CD4-positive, CD25-positive, alpha-beta regulatory T cell (primary cell): ENCODE data around the gene PPARGC1A. TPM values are rescaled to one million over a fixed set of nuclear protein-coding genes. Genes with fewer than 3 reads are reported as not detected.

Experiments used
- ATAC-seq, 2 donors: fragments of 150-1000 bp; cut with Tn5 transposase; one replicate each; pipeline ENCODE4 v1.10.0; 2021; ENCODE audit warnings: low read depth in 2 of 2, moderate number of reproducible peaks in 2 of 2, moderate library complexity in 1 of 2
- DNase-seq, 3 donors: peaks; one replicate each; pipeline versions ENCODE4 v3.0.0 to v3.0.0-alpha.2; 2012 to 2022; ENCODE audit warnings: mixed read lengths in 1 of 3
- H3K27ac ChIP-seq: one replicate; pipeline ENCODE4 v1.7.0; 2013; ENCODE audit warnings: mild to moderate bottlenecking, low read length; ENCODE audit not compliant: insufficient read depth, poor library complexity, severe bottlenecking
- H3K27me3 ChIP-seq: one replicate; pipeline ENCODE4 v1.7.0; 2013; ENCODE audit warnings: low read length; ENCODE audit not compliant: control insufficient read depth, insufficient read depth
- H3K36me3 ChIP-seq: one replicate; pipeline ENCODE4 v1.7.0; 2013; ENCODE audit warnings: mild to moderate bottlenecking, low read length, moderate library complexity; ENCODE audit not compliant: control insufficient read depth, insufficient read depth
- H3K4me1 ChIP-seq: 2 replicates; pipeline ENCODE4 v1.7.0; 2013; ENCODE audit warnings: mild to moderate bottlenecking, low read length; ENCODE audit not compliant: insufficient read depth, control insufficient read depth, poor library complexity, severe bottlenecking
- H3K4me3 ChIP-seq: one replicate; pipeline ENCODE4 v1.7.0; 2013; ENCODE audit warnings: low read depth, mild to moderate bottlenecking, low read length, moderate library complexity
- H3K9me3 ChIP-seq, 2 experiments: 1 replicate in 1 of 2; 2 replicates in 1 of 2; pipeline ENCODE4 v1.7.0; 2013; ENCODE audit warnings: low read length in 2 of 2, mild to moderate bottlenecking in 1 of 2, moderate library complexity in 1 of 2; ENCODE audit not compliant: control insufficient read depth in 2 of 2
- H3K27ac Mint-ChIP-seq, 3 donors: one replicate each; pipeline ENCODE4 v1.8.0; 2020 to 2022; ENCODE audit warnings: mild to moderate bottlenecking in 3 of 3, mixed read lengths in 3 of 3, moderate library complexity in 2 of 3
- H3K27me3 Mint-ChIP-seq: one replicate; pipeline ENCODE4 v1.8.0; 2022; ENCODE audit warnings: mild to moderate bottlenecking, mixed read lengths
- H3K36me3 Mint-ChIP-seq: one replicate; pipeline ENCODE4 v1.8.0; 2020; ENCODE audit warnings: mixed read lengths
- H3K4me1 Mint-ChIP-seq, 4 donors: one replicate each; pipeline ENCODE4 v1.8.0; 2020 to 2022; ENCODE audit warnings: mixed read lengths in 4 of 4, mild to moderate bottlenecking in 1 of 4
- H3K4me3 Mint-ChIP-seq, 4 donors: one replicate each; pipeline ENCODE4 v1.8.0; 2020 to 2022; ENCODE audit warnings: mild to moderate bottlenecking in 4 of 4, mixed read lengths in 4 of 4, moderate library complexity in 3 of 4
- H3K9me3 Mint-ChIP-seq, 7 donors: one replicate each; pipeline ENCODE4 v1.8.0; 2020 to 2022; ENCODE audit warnings: mixed read lengths in 7 of 7, mild to moderate bottlenecking in 3 of 7, moderate library complexity in 2 of 7
- polyA plus RNA-seq, 4 donors: library from polyadenylated mRNA; unstranded; fragments of 300-500 nt; fragmentation: Illumina TruSeq; gene quantifications; one replicate each; pipeline ENCODE4 v1.2.3, GENCODE V29; 2021
- total RNA-seq: library from RNA; stranded (reverse); gene quantifications from one replicate; pipeline ENCODE4 v1.2.3, GENCODE V29; 2022

PPARGC1A gene
- total and polyA plus RNA-seq, 5 donors from 2014 or later: not detected

DNA sequence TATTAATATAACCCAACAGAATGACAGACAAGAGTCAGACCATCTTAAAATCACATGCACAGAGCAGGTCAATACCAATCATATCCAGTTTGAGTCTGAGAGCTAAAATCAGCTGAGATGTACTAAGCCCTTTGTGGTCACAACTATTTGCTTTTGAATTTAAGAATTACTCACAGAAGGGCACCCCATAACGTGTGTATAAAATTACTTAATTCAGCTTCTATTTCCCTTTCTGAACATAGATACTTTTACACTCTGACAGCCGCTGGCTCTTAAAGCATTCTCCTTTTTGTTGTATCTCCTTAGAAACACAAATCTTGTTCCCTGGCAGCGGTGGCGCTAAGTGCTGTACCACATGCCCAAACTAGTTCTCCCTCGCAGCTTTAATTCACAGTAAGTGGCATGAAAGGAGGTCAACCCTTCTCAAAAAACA lies 14.8 kb upstream of the PPARGC1A start:
- Histone ChIP-seq H3K36me3 (no peaks in the 10 kb centered on the region), H3K27me3 (no peaks in the 10 kb centered on the region), H3K4me1 (no peaks in the 10 kb centered on the region), H3K4me3 (no peak overlapping the region), H3K27ac (no peak overlapping the region), H3K9me3 (no peaks in the 10 kb centered on the region)
- Mint-ChIP-seq H3K9me3 (peaks cover 0 to 7% (median 1%) of the 10 kb centered on the region in 7 donors), H3K27ac (no peak overlapping the region), H3K36me3 (no peaks in the 10 kb centered on the region), H3K4me3 (no peak overlapping the region), H3K27me3 (no peaks in the 10 kb centered on the region), H3K4me1 (peaks cover 0 to 1% (median 0%) of the 10 kb centered on the region in 4 donors)
- ATAC-seq: no peak
- DNase-seq: no peak

DNA sequence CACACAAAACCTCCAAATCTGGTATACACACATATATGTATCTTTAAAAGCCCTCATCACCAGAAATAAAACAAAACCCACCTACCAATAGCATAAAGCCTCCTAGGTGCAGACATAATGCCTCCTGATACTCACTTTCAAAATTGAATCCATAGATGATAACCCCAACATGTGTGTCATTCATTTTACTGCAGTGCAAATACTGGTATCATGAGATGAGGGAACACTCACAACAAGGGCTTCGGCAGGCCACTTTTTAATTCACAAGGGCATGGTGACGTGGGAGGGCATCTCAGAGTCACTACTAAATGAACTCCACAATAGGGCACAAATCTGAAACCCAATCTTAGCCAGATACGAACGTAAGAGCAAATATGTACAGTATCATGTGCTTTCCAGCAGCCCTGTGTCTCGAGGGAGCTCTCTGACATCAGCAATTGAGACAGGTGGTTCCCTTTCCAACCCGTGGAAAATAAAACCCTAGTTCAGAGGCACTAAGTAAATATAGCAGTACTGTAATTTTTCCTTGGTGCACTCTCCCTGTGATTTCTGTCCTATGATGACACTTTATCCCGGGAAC lies 14.1 kb upstream of the PPARGC1A start:
- ATAC-seq (no peak), DNase-seq (no peak)
- no peaks in the 10 kb centered on the region for H3K9me3 ChIP-seq
- Mint-ChIP-seq H3K4me3 (no peak overlapping the region), H3K36me3 (no peaks in the 10 kb centered on the region), H3K27me3 (no peaks in the 10 kb centered on the region), H3K4me1 (peaks cover 0 to 1% (median 0%) of the 10 kb centered on the region in 4 donors), H3K9me3 (peaks cover 0 to 7% (median 3%) of the 10 kb centered on the region in 7 donors), H3K27ac (no peak overlapping the region)
- no peaks in the 10 kb centered on the region for H3K4me1 ChIP-seq
- H3K36me3 ChIP-seq: no peaks in the 10 kb centered on the region
- H3K27ac ChIP-seq: no peak overlapping the region
- no peaks in the 10 kb centered on the region for H3K27me3 ChIP-seq
- H3K4me3 ChIP-seq: no peak overlapping the region

DNA sequence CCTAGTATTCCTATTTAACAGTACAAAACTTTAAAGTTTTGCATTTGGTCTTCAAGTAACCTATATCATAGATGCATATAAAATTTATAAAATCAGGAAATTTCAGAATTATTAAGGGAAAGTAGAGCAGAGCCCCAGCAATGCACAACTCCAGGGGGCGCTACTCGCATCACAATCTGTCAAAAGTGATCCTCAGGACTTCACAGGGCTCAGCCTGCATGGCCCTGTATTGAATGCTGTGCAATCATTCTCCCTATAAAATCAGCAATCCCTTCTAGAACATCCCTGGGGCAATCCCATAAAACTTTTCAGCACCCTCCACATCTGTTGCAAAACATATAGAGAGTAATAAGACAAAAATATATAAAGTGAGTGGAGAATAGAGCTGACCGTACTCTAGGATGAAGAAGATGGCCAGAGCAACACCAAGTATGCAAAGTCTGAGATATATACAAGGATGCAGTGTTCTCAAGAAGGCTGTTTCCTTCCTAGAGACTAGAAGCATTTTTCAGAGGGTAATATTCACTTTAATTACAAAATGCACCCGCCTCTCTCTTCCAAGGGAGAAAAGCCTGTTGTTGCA lies 12.5 kb upstream of the PPARGC1A start:
- H3K27me3 ChIP-seq: no peaks in the 10 kb centered on the region
- H3K27ac ChIP-seq: no peak overlapping the region
- Mint-ChIP-seq H3K36me3 (no peaks in the 10 kb centered on the region), H3K4me3 (no peak overlapping the region), H3K27ac (no peak overlapping the region), H3K27me3 (no peaks in the 10 kb centered on the region), H3K4me1 (peaks cover 0 to 1% (median 0%) of the 10 kb centered on the region in 4 donors), H3K9me3 (peaks cover 0 to 7% (median 3%) of the 10 kb centered on the region in 7 donors)
- H3K4me1 ChIP-seq: no peaks in the 10 kb centered on the region
- no peak for ATAC-seq
- DNase-seq: no peak
- no peak overlapping the region for H3K4me3 ChIP-seq
- no peaks in the 10 kb centered on the region for H3K9me3 ChIP-seq
- no peaks in the 10 kb centered on the region for H3K36me3 ChIP-seq

DNA sequence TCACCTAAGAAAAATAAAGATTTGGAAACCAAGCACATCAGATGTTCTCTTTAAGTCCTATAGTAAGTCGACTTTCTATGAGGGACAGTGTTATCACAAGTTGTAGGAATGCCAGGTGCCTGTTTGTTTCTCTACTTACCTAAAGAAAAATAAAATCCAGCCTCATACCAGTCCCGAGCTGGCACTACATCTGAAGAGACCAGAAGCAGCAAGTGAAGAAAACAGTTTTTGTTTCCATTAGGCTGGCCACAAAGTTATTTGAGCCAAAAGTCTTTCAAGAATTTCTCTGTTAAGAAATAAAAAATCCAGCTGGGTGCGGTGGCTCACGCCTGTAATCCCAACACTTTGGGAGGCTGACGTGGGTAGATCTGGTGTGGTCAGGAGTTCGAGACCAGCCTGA lies 10.8 kb upstream of the PPARGC1A start:
- ATAC-seq: no peak
- H3K27ac Mint-ChIP-seq: no peak overlapping the region
- no peaks in the 10 kb centered on the region for H3K4me1 Mint-ChIP-seq
- no peak for DNase-seq
- no peaks in the 10 kb centered on the region for H3K27me3 Mint-ChIP-seq
- Histone ChIP-seq H3K4me3 (no peak overlapping the region), H3K27me3 (no peaks in the 10 kb centered on the region), H3K36me3 (no peaks in the 10 kb centered on the region), H3K4me1 (no peaks in the 10 kb centered on the region), H3K9me3 (no peaks in the 10 kb centered on the region), H3K27ac (no peak overlapping the region)
- H3K36me3 Mint-ChIP-seq: no peaks in the 10 kb centered on the region
- peaks cover 0 to 5% (median 1%) of the 10 kb centered on the region in 7 donors for H3K9me3 Mint-ChIP-seq
- no peak overlapping the region for H3K4me3 Mint-ChIP-seq

DNA sequence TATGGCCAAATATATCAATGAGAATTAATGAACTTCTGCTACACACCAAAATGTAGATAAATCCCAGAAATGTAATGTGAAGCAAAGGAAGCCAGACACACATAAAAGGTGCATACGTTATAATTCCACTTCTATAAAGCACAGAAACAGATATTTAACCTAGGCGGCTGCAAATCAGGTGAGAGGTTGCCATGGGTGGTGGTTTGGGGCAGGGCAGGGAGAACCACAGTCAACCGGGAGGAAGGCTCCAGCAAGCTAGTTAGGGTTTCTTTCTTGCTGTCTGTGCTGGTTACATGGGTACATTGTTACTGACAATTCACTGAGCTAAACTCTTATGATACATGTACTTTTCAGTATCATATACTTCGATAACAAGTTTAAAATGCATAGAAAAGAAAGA lies 9.7 kb upstream of the PPARGC1A start:
- Mint-ChIP-seq H3K4me1 (no peaks in the 10 kb centered on the region), H3K9me3 (peaks cover 0 to 5% (median 0%) of the 10 kb centered on the region in 7 donors), H3K4me3 (no peak overlapping the region), H3K27me3 (no peaks in the 10 kb centered on the region), H3K36me3 (no peaks in the 10 kb centered on the region), H3K27ac (no peak overlapping the region)
- Histone ChIP-seq H3K9me3 (no peaks in the 10 kb centered on the region), H3K27me3 (no peaks in the 10 kb centered on the region), H3K4me1 (no peaks in the 10 kb centered on the region), H3K36me3 (no peaks in the 10 kb centered on the region), H3K27ac (no peak overlapping the region), H3K4me3 (no peak overlapping the region)
- DNase-seq (no peak), ATAC-seq (no peak)

DNA sequence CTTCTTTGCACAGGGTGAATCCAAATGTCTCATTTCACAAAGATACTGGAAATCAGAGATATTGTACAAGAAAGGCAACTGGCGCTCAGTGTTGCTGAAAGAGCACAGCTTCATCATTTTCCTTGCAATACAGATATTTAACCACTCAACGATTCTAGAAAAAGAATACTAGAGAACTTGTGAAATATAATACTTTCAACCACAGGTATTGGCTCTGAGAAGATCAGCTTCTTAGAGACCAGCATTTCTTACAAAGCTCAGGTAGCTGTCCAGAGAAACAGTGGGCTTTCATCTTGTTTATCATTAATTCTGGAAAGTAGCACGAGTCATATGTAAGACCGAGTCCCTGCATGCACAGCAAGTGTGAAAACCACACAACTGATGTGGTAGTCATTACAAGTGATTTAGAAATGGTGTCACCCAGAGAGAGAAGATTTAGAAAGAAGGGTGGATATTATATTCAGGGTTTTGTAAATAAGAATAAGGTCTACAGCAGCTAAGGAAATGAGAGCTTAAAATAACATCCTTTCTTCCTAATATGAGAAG lies 7.8 kb upstream of the PPARGC1A start:
- no peak overlapping the region for H3K27ac Mint-ChIP-seq

DNA sequence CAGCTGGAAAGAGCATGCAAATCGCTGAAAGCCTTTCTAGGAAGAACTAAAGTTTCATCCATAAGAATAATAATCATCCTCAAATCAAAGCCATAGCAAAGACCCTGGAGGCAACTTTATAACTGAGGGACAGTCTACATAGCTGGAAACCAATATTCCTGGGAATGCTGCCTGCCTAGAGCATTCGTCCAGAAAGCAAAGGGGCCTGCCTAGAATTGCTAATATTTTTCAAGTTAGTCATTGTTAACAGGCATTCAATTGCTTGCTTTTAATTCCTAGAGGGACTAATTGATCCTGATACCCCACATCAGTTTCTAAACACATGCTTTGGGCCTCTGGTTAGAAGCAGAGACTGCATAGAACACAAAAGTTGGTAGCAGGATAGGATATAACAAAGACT lies 4.2 kb upstream of the PPARGC1A start:
- no peak for ATAC-seq
- no peak overlapping the region for H3K4me3 Mint-ChIP-seq
- Histone ChIP-seq H3K36me3 (no peaks in the 10 kb centered on the region), H3K27ac (no peak overlapping the region), H3K4me1 (no peaks in the 10 kb centered on the region), H3K4me3 (no peak overlapping the region), H3K9me3 (no peaks in the 10 kb centered on the region), H3K27me3 (no peaks in the 10 kb centered on the region)
- H3K27ac Mint-ChIP-seq: no peak overlapping the region
- DNase-seq: no peak
- peaks cover 0 to 17% (median 0%) of the 10 kb centered on the region in 4 donors for H3K4me1 Mint-ChIP-seq
- H3K27me3 Mint-ChIP-seq: no peaks in the 10 kb centered on the region
- H3K9me3 Mint-ChIP-seq: peaks cover 0 to 2% (median 0%) of the 10 kb centered on the region in 7 donors
- H3K36me3 Mint-ChIP-seq: no peaks in the 10 kb centered on the region

More for the DNA sequence above, 7.8 kb upstream of the PPARGC1A start:
- Histone ChIP-seq H3K4me3 (no peak overlapping the region), H3K9me3 (no peaks in the 10 kb centered on the region), H3K36me3 (no peaks in the 10 kb centered on the region), H3K27ac (no peak overlapping the region), H3K27me3 (no peaks in the 10 kb centered on the region), H3K4me1 (no peaks in the 10 kb centered on the region)
- Mint-ChIP-seq H3K27me3 (no peaks in the 10 kb centered on the region), H3K9me3 (peaks cover 0 to 5% (median 0%) of the 10 kb centered on the region in 7 donors), H3K4me1 (no peaks in the 10 kb centered on the region), H3K36me3 (no peaks in the 10 kb centered on the region), H3K4me3 (no peak overlapping the region)
- ATAC-seq: no peak
- DNase-seq: no peak

DNA sequence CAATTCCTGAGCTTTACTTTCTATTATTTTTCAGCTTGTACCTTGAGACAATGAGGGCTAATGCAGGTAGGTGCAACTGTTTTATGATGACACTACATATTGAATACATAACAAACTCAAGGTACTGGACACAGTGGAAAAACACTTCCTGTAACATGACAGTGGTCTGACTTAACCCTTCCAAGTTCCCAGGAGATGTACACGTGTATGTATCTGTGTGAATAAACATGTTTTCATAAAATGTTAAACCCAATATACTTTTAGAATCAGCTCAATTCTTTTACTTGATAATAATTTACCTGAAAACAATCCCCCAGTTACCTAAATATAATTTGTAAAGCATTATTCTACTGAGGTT lies 1.2 kb upstream of the PPARGC1A start:
- Mint-ChIP-seq H3K27me3 (no peaks in the 10 kb centered on the region), H3K36me3 (no peaks in the 10 kb centered on the region), H3K4me1 (peaks cover 0 to 26% (median 1%) of the 10 kb centered on the region in 4 donors), H3K4me3 (no peak overlapping the region), H3K27ac (no peak overlapping the region), H3K9me3 (peaks cover 0 to 2% (median 0%) of the 10 kb centered on the region in 7 donors)
- H3K4me1 ChIP-seq: no peaks in the 10 kb centered on the region
- H3K27ac ChIP-seq: no peak overlapping the region
- DNase-seq (no peak), ATAC-seq (no peak)
- H3K9me3 ChIP-seq: no peaks in the 10 kb centered on the region
- H3K4me3 ChIP-seq: no peak overlapping the region
- H3K36me3 ChIP-seq: no peaks in the 10 kb centered on the region
- no peaks in the 10 kb centered on the region for H3K27me3 ChIP-seq
